HUDEP-2 (cell line): ENCODE data around the gene RAD51.
"Not testable (repeated sequence)": the region's sequence is repeated elsewhere in the genome, so short reads cannot be mapped to it uniquely, and the experiment has no call there.

Experiments used
- DNase-seq, 76 experiments: peaks; one replicate each; lab custom pipeline; 2025; ENCODE audit not compliant: unreplicated experiment in 76 of 76; lab: John Stamatoyannopoulos, UW

RAD51 gene

GRCh38 chr15:40694688-40695468, at the start of gene RAD51:
Gene RAD51 (plus strand): TSS chr15:40695174. CDS start chr15:40698759, 3,585 bp downstream.
- peak in 74 of 76 experiments; percentile 26 to 91 (median 82) for DNase-seq

- no peak for DNase-seq
Measured at GRCh38 chr15:40647523-40647922, 47.5 kb upstream of the RAD51 start.

GRCh38 chr15:40650479-40650878, 44.5 kb upstream of the RAD51 start:
- no peak for DNase-seq

- peak in 43 of 76 experiments; percentile 1 to 59 (median 24) for DNase-seq
Measured at GRCh38 chr15:40660686-40661085, 34.3 kb upstream of the RAD51 start.

- DNase-seq, result no peak
Measured at GRCh38 chr15:40664909-40665308, 30.1 kb upstream of the RAD51 start.

GRCh38 chr15:40676290-40676689, 18.7 kb upstream of the RAD51 start:
- not testable (repeated sequence) for DNase-seq

GRCh38 chr15:40676906-40677305, 18.1 kb upstream of the RAD51 start:
- not testable (repeated sequence) for DNase-seq

GRCh38 chr15:40680151-40680550, 14.8 kb upstream of the RAD51 start:
- DNase-seq, result no peak

- not testable (repeated sequence) for DNase-seq
Measured at GRCh38 chr15:40680959-40681358, 14.0 kb upstream of the RAD51 start.

- no peak for DNase-seq
Measured at GRCh38 chr15:40684381-40684780, 10.6 kb upstream of the RAD51 start.

GRCh38 chr15:40685376-40685775, 9.6 kb upstream of the RAD51 start:
- no peak for DNase-seq

- no peak for DNase-seq
Measured at GRCh38 chr15:40688932-40689799, 5.8 kb upstream of the RAD51 start.

- DNase-seq, result no peak
Measured at GRCh38 chr15:40691737-40692136, 3.2 kb upstream of the RAD51 start.

GRCh38 chr15:40693904-40694687, 878 bp upstream of the RAD51 start:
- DNase-seq, result no peak

- peak in 5 of 76 experiments; percentile 10 to 55 (median 35) for DNase-seq
Measured at GRCh38 chr15:40695469-40695890, 506 bp downstream of the RAD51 start.

GRCh38 chr15:40696228-40696627, 1.3 kb downstream of the RAD51 start:
- DNase-seq, result no peak

GRCh38 chr15:40697916-40698315, 2.9 kb downstream of the RAD51 start:
- DNase-seq, result no peak

- DNase-seq, result peak in 4 of 76 experiments; percentile 4 to 28 (median 8)
Measured at GRCh38 chr15:40702077-40702476, 7.1 kb downstream of the RAD51 start.

- DNase-seq, result no peak
Measured at GRCh38 chr15:40706121-40706520, 11.1 kb downstream of the RAD51 start.

- DNase-seq, result no peak
Measured at GRCh38 chr15:40714144-40714543, 19.2 kb downstream of the RAD51 start.

GRCh38 chr15:40716165-40716564, 21.2 kb downstream of the RAD51 start:
- DNase-seq, result no peak
